GM12864 (cell line): ENCODE results near the gene PRKCD.

ENCODE experiments used
- DNase-seq: peaks from one replicate; pipeline ENCODE4 v3.0.0-alpha.2; 2011; ENCODE audit warnings: low read depth
- H3K4me3 ChIP-seq: 2 replicates; pipeline ENCODE4 v1.5.1; 2011; ENCODE audit warnings: mild to moderate bottlenecking, low read depth, low read length, control low read depth
- TF ChIP-seq, protein P1 (sequence below): IDR thresholded peaks from 2 replicates; pipeline ENCODE4 v1.5.1; 2011; ENCODE audit warnings: low read depth, mild to moderate bottlenecking, moderate library complexity, low read length, control low read depth, inconsistent platforms; ENCODE audit errors: missing control alignments

PRKCD gene

DNA sequence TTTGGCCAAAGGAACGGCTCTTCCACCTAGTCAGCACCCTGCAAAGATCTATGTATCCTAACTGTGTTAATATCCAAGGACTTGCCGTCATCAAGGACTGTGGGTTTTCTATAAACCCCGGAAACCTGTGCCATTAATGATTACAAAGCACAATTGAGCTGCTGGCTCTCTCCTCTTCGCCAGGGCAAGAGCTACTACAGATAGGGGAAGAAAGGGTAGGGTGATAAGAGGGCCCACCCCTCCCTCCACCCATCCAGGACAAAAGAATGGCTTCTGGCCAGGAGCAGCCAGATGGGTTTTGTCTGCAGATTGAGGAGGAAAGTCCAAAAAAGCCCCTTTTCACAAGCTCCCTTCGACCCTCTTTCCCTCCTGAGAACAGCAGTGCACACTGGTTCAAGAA is 40.7 kb upstream of the PRKCD start:
- H3K4me3 ChIP-seq: no peak overlapping the region
- no peak for DNase-seq
- TF ChIP-seq, protein P1, sequence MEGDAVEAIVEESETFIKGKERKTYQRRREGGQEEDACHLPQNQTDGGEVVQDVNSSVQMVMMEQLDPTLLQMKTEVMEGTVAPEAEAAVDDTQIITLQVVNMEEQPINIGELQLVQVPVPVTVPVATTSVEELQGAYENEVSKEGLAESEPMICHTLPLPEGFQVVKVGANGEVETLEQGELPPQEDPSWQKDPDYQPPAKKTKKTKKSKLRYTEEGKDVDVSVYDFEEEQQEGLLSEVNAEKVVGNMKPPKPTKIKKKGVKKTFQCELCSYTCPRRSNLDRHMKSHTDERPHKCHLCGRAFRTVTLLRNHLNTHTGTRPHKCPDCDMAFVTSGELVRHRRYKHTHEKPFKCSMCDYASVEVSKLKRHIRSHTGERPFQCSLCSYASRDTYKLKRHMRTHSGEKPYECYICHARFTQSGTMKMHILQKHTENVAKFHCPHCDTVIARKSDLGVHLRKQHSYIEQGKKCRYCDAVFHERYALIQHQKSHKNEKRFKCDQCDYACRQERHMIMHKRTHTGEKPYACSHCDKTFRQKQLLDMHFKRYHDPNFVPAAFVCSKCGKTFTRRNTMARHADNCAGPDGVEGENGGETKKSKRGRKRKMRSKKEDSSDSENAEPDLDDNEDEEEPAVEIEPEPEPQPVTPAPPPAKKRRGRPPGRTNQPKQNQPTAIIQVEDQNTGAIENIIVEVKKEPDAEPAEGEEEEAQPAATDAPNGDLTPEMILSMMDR: no peak

DNA sequence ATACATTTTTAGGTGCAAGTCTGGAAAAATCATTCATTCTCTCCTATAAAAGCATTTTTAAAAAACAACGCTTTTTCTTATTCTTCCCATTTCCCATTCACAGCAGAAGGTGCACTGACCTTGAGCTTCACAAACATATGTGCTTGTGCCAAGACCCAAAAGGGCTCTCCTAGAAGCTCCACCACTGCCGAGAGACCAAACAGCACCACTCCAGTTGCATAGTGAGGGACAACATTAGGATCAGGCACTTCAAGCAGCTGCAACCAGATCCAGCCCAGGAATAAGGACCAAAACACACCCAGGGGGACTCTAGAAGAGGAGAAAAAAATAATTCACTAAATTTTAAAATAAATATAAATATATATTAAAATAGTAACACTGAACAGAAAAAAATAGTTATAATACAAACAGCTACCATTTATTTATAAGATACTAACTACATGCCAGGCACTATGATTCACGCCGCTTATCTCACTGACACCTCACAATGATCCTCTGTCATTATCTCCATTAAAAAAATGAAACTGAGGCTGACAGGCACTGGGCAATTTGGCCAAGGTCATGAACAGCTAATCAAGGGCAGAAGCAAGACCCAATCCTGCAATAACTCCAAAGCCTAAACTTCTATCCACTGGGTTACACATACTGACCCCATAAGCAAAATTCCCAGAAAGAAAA is 38.6 kb upstream of the PRKCD start:
- TF ChIP-seq, protein P1: no peak
- no peak for DNase-seq
- no peak overlapping the region for H3K4me3 ChIP-seq

DNA sequence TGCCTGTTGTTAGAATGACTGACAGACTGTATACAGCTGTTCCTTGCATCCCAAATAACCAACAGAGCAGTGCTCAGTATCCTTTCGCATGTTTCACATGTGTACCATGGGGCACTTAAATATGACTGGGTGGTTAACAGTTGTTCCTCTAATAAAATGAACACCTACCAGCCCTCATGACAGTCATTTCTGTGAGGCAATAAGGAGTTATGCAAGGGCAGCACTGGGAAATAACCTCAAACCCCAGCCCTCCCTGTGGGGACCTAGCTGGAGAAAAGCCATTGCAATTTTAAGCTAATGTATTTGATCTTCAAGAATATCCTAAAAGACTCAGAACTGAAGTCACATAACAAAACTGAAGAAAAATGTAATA is 38.1 kb upstream of the PRKCD start:
- TF ChIP-seq, protein P1: no peak
- DNase-seq: no peak
- no peak overlapping the region for H3K4me3 ChIP-seq

DNA sequence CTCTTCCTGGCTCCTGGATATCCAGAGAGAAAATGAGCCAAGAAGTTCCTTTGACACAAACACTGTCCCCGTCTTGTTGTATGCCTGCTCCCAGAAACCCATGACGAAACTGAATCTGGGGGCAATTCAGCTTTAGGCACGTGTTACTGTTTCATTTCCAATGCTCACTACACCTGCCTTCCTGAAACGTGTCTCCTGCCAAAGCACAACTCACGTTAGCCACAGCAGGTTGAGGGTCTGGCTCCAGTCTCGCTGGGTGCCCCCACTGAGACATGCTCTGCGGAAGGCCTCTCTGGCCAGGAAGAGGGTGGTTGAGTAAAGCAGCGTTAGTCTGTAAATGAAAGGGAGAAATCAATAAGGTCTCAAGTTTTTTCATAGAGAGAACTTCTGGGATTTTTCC is 37.5 kb upstream of the PRKCD start:
- no peak for DNase-seq
- TF ChIP-seq, protein P1: no peak
- H3K4me3 ChIP-seq: no peak overlapping the region

DNA sequence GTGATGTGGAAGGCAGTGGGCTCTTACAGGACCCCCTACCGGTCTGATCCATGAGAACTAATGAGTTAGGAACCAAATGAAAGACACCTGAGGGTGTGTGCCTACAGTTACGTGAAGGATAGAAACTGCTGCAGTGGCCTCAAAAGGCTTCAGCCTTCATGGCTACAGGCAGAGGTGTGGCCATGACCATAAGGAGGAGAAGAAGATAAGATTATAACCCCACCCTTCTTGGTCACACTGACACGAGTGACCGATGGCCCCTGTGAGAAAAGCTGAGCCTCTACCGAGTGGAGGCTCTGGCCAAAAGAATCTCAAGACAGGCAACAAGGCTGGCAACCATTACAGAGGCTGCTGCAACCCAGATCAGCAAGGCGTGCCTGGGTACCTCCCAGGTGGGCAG is 37.1 kb upstream of the PRKCD start:
- no peak overlapping the region for H3K4me3 ChIP-seq
- TF ChIP-seq, protein P1: no peak
- no peak for DNase-seq

DNA sequence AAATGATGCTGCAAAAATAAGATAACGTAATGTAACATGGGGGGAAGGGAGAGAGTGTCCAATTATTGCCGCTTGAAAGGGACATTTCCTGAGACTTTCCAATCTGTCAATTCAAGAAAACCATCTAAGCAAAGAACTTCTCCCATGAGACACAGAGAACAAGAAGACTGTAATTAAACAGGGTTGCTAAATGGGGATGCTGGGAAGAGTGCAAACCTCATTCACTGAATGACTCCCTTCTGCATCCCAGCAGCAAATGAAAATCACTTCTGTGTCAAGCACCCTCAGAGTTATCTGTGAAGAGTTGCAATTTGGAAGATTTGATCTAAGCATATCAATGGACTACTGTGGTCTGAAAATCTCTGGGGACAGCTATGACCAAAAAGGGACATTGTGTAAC is 34.4 kb upstream of the PRKCD start:
- DNase-seq: no peak
- H3K4me3 ChIP-seq: no peak overlapping the region
- TF ChIP-seq, protein P1: no peak

DNA sequence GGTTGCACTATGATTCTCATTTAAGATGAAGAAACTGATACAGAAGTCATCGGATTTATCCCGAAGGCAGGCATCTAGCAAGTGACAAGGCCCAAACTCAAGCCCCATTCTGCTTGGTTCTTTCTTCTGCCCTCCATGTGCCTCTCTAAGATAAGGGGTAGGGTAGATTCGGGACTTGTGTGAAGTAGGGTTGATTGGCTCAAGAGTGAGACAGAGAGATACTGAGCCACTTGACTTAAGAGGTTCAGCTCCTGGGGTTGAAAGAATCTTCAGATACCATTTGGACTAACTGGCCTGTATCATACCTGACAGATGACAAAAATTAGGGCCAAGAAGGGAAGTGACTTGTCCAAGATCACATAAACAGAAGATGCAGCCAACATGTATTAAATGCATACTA is 31.7 kb upstream of the PRKCD start:
- no peak for DNase-seq
- H3K4me3 ChIP-seq: peak overlapping the region; percentile 69
- TF ChIP-seq, protein P1: no peak
